ENCODE results near the gene SRBD1.

DNA sequence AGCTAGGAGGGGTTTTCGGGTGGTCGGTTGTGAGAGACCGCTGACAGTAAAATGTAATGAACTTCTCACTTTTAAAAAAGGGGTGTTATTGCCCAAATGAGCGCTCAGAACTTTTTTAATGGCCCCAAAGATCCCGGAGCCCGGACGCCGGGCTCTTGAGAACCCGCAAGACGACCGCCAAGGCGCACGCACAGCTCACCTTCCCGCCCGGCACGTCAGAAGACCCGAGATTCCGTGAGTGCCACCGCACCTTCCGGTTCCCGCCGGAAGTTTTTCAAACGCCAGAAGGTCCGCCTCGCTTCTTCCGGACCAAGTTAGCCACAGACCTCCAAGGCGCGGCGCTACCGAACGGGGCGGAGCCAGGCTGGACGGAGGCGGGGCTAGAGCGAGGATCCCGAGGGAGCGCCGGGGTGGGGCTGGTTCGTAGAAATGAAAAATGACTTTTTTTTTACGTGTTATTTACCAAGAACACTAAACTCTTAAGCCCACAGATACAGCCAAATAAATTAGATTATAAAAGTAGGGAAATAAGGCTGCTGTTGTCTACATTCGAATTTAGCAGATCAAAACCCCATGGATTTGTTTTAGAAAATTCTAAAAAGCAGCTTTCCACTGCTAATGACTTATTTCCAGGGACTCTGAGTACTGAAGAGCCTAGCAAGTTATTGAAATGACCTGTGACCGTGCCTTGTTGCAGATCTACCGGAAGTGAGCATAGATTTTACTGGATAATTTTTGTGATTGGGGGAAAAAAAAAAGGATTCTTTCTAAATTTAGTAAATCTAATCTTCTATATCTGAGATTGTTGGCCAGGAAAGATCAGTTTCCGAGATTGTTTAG lies at the start of gene SRBD1:
- TF ChIP-seq CTCF (IDR thresholded peaks at IDR 0.05) (no peak), POLR2AphosphoS5 (IDR thresholded peaks at IDR 0.05) (peak; percentile 85 to 97), EP300 (IDR thresholded peaks at IDR 0.05) (no peak), POLR2A (IDR thresholded peaks at IDR 0.05; ENCODE audit: low read depth) (peak; percentile 27)

Measured in esophagus muscularis mucosa (tissue), 4 donors.